ENCODE data around the gene ITIH2. TPM values are rescaled to one million over a fixed set of nuclear protein-coding genes. Genes with fewer than 3 reads are reported as not detected.
"Not testable (repeated sequence)": the region's sequence is repeated elsewhere in the genome, so short reads cannot be mapped to it uniquely, and the experiment has no call there.

ITIH2 gene
- total RNA-seq, 2 donors from 2014 or later = not detected

- Mint-ChIP-seq H3K36me3 (ENCODE audit: insufficient read depth in 2 of 2) (no peaks in the 10 kb centered on the region), H3K27me3 (ENCODE audit: low read depth) (peaks cover 46% of the 10 kb centered on the region), H3K4me3 (no peak overlapping the region), H3K27ac (no peak overlapping the region), H3K4me1 (ENCODE audit: low read depth) (peaks cover 5% of the 10 kb centered on the region), H3K9me3 (no peaks in the 10 kb centered on the region)
- DNase-seq (no peak), ATAC-seq (replicated peaks in 1 of 2) (no peak)
These were observed 1.2 kb downstream of the ITIH2 start for GRCh38 chr10:7704071-7705016.

GRCh38 chr10:7705341-7705740 is 2.2 kb downstream of the ITIH2 start:
- Mint-ChIP-seq H3K4me3 (no peak overlapping the region), H3K4me1 (ENCODE audit: low read depth) (peaks cover 5% of the 10 kb centered on the region), H3K9me3 (no peaks in the 10 kb centered on the region), H3K27me3 (ENCODE audit: low read depth) (peaks cover 38% of the 10 kb centered on the region), H3K27ac (no peak overlapping the region), H3K36me3 (ENCODE audit: insufficient read depth in 2 of 2) (no peaks in the 10 kb centered on the region)
- no peak for ATAC-seq (replicated peaks in 1 of 2)
- DNase-seq = no peak

GRCh38 chr10:7706534-7707073 is 3.5 kb downstream of the ITIH2 start:
- no peaks in the 10 kb centered on the region for H3K36me3 Mint-ChIP-seq (ENCODE audit: insufficient read depth in 2 of 2)
- no peaks in the 10 kb centered on the region for H3K9me3 Mint-ChIP-seq
- no peak overlapping the region for H3K27ac Mint-ChIP-seq
- peaks cover 5% of the 10 kb centered on the region for H3K4me1 Mint-ChIP-seq (ENCODE audit: low read depth)
- no peak overlapping the region for H3K4me3 Mint-ChIP-seq
- peaks cover 43% of the 10 kb centered on the region for H3K27me3 Mint-ChIP-seq (ENCODE audit: low read depth)
- ATAC-seq (replicated peaks in 1 of 2) = no peak
- DNase-seq = no peak

- Mint-ChIP-seq H3K4me1 (ENCODE audit: low read depth) (peaks cover 5% of the 10 kb centered on the region), H3K4me3 (no peak overlapping the region), H3K9me3 (no peaks in the 10 kb centered on the region), H3K27ac (no peak overlapping the region), H3K36me3 (ENCODE audit: insufficient read depth in 2 of 2) (no peaks in the 10 kb centered on the region), H3K27me3 (ENCODE audit: low read depth) (peaks cover 41% of the 10 kb centered on the region)
- ATAC-seq (replicated peaks in 1 of 2) = no peak
- no peak for DNase-seq
These were observed 4.0 kb downstream of the ITIH2 start for GRCh38 chr10:7707102-7707501.

- Mint-ChIP-seq H3K4me3 (no peak overlapping the region), H3K27ac (no peak overlapping the region), H3K36me3 (ENCODE audit: insufficient read depth in 2 of 2) (no peaks in the 10 kb centered on the region), H3K27me3 (ENCODE audit: low read depth) (peaks cover 36% of the 10 kb centered on the region), H3K4me1 (ENCODE audit: low read depth) (peaks cover 5% of the 10 kb centered on the region), H3K9me3 (no peaks in the 10 kb centered on the region)
- DNase-seq = no peak
- no peak for ATAC-seq (replicated peaks in 1 of 2)
These were observed 4.9 kb downstream of the ITIH2 start for GRCh38 chr10:7707858-7708622.

- Mint-ChIP-seq H3K27ac (no peak overlapping the region), H3K4me1 (ENCODE audit: low read depth) (peaks cover 5% of the 10 kb centered on the region), H3K4me3 (no peak overlapping the region), H3K27me3 (ENCODE audit: low read depth) (peaks cover 31% of the 10 kb centered on the region), H3K9me3 (no peaks in the 10 kb centered on the region), H3K36me3 (ENCODE audit: insufficient read depth in 2 of 2) (no peaks in the 10 kb centered on the region)
- ATAC-seq (replicated peaks in 1 of 2) (no peak), DNase-seq (no peak)
These were observed 5.7 kb downstream of the ITIH2 start for GRCh38 chr10:7708832-7709231.

GRCh38 chr10:7710446-7710845 is 7.3 kb downstream of the ITIH2 start:
- H3K4me3 Mint-ChIP-seq = no peak overlapping the region
- H3K9me3 Mint-ChIP-seq = no peaks in the 10 kb centered on the region
- no peak overlapping the region for H3K27ac Mint-ChIP-seq
- ATAC-seq (replicated peaks in 1 of 2) (no peak), DNase-seq (no peak)
- H3K4me1 Mint-ChIP-seq (ENCODE audit: low read depth) = peaks cover 5% of the 10 kb centered on the region
- H3K36me3 Mint-ChIP-seq (ENCODE audit: insufficient read depth in 2 of 2) = no peaks in the 10 kb centered on the region
- H3K27me3 Mint-ChIP-seq (ENCODE audit: low read depth) = peaks cover 31% of the 10 kb centered on the region

- H3K27me3 Mint-ChIP-seq (ENCODE audit: low read depth) = peaks cover 26% of the 10 kb centered on the region
- not testable (repeated sequence) for H3K4me3 Mint-ChIP-seq; H3K36me3 Mint-ChIP-seq (ENCODE audit: insufficient read depth in 2 of 2); ATAC-seq (replicated peaks in 1 of 2); H3K9me3 Mint-ChIP-seq; H3K4me1 Mint-ChIP-seq (ENCODE audit: low read depth); H3K27ac Mint-ChIP-seq; DNase-seq
These were observed 8.0 kb downstream of the ITIH2 start for GRCh38 chr10:7711075-7711474.

- ATAC-seq (replicated peaks in 1 of 2) = no peak
- H3K4me1 Mint-ChIP-seq (ENCODE audit: low read depth) = peaks cover 6% of the 10 kb centered on the region
These were observed 12.4 kb downstream of the ITIH2 start for GRCh38 chr10:7715515-7715914.

GRCh38 chr10:7717767-7718166 is 14.7 kb downstream of the ITIH2 start:
- no peak for ATAC-seq (replicated peaks in 1 of 2)

More at GRCh38 chr10:7715515-7715914, 12.4 kb downstream of the ITIH2 start:
- Mint-ChIP-seq H3K36me3 (ENCODE audit: insufficient read depth in 2 of 2) (no peaks in the 10 kb centered on the region), H3K9me3 (no peaks in the 10 kb centered on the region), H3K27me3 (ENCODE audit: low read depth) (peaks cover 25% of the 10 kb centered on the region), H3K4me3 (no peak overlapping the region), H3K27ac (no peak overlapping the region)
- no peak for DNase-seq

GRCh38 chr10:7718685-7719084 is 15.6 kb downstream of the ITIH2 start:
- Mint-ChIP-seq H3K36me3 (ENCODE audit: insufficient read depth in 2 of 2) (no peaks in the 10 kb centered on the region), H3K27ac (no peak overlapping the region), H3K27me3 (ENCODE audit: low read depth) (peaks cover 17% of the 10 kb centered on the region), H3K4me1 (ENCODE audit: low read depth) (peaks cover 6% of the 10 kb centered on the region), H3K9me3 (no peaks in the 10 kb centered on the region), H3K4me3 (no peak overlapping the region)
- DNase-seq (no peak), ATAC-seq (replicated peaks in 1 of 2) (no peak)

More at GRCh38 chr10:7717767-7718166, 14.7 kb downstream of the ITIH2 start:
- peaks cover 18% of the 10 kb centered on the region for H3K27me3 Mint-ChIP-seq (ENCODE audit: low read depth)
- H3K9me3 Mint-ChIP-seq = no peaks in the 10 kb centered on the region
- DNase-seq = no peak
- H3K4me3 Mint-ChIP-seq = no peak overlapping the region
- H3K36me3 Mint-ChIP-seq (ENCODE audit: insufficient read depth in 2 of 2) = no peaks in the 10 kb centered on the region
- H3K27ac Mint-ChIP-seq = no peak overlapping the region
- H3K4me1 Mint-ChIP-seq (ENCODE audit: low read depth) = peaks cover 6% of the 10 kb centered on the region

GRCh38 chr10:7720478-7720877 is 17.4 kb downstream of the ITIH2 start:
- Mint-ChIP-seq H3K4me3 (no peak overlapping the region), H3K4me1 (ENCODE audit: low read depth) (peaks cover 6% of the 10 kb centered on the region), H3K27me3 (ENCODE audit: low read depth) (peaks cover 20% of the 10 kb centered on the region), H3K9me3 (no peaks in the 10 kb centered on the region), H3K36me3 (ENCODE audit: insufficient read depth in 2 of 2) (no peaks in the 10 kb centered on the region), H3K27ac (no peak overlapping the region)
- ATAC-seq (replicated peaks in 1 of 2) (no peak), DNase-seq (no peak)

GRCh38 chr10:7722927-7723529 is 19.9 kb downstream of the ITIH2 start:
- Mint-ChIP-seq H3K27ac (no peak overlapping the region), H3K4me3 (no peak overlapping the region), H3K9me3 (no peaks in the 10 kb centered on the region), H3K36me3 (ENCODE audit: insufficient read depth in 2 of 2) (no peaks in the 10 kb centered on the region), H3K27me3 (ENCODE audit: low read depth) (peaks cover 15% of the 10 kb centered on the region), H3K4me1 (ENCODE audit: low read depth) (peaks cover 3% of the 10 kb centered on the region)
- no peak for ATAC-seq (replicated peaks in 1 of 2)
- no peak for DNase-seq

Measured in activated T-cell treated with anti-CD3 and anti-CD28 coated beads, Interleukin-2, amount 50 U/mL, for 72 hours (primary cell).